IMR-90 (cell line): ENCODE data around the gene KPTN. TPM values are rescaled to one million over a fixed set of nuclear protein-coding genes. Genes with fewer than 3 reads are reported as not detected.

ENCODE experiments used
- ATAC-seq: fragments of 200-7000 bp; cut with Tn5 transposase; 2 replicates; pipeline ENCODE4 v1.9.1; 2020; ENCODE audit warnings: low read depth, mild to moderate bottlenecking, moderate library complexity
- BruUV-seq: library from RNA; stranded (reverse); fragments of 400-500 nt; replicated peaks from 2 replicates; lab custom pipeline; 2021; lab: Mats Ljungman, UMichigan
- CTCF ChIA-PET: fragments of 300-600 bp; formaldehyde crosslinking; extraction: SDS; loops from one replicate; lab custom pipeline; 2021; ENCODE audit warnings: antibody characterized with exemption; lab: Yijun Ruan, JAX
- POLR2A ChIA-PET: fragments of 300-600 bp; sonication (Branson Sonifier 250); formaldehyde crosslinking; loops from one replicate; lab custom pipeline; 2022; ENCODE audit warnings: antibody characterized with exemption; ENCODE audit not compliant: unreplicated experiment; lab: Charles Lee
- DNase-seq: peaks from one replicate; pipeline ENCODE4 v3.0.0; 2013
- H2AFZ ChIP-seq: replicated peaks from 2 replicates; pipeline ENCODE3; 2013; ENCODE audit warnings: low read length, mild to moderate bottlenecking; ENCODE audit not compliant: poor library complexity
- H2AK5ac ChIP-seq: 2 replicates; pipeline ENCODE4 v1.6.1; 2013; ENCODE audit warnings: low read depth, low read length, inconsistent platforms
- H2AK9ac ChIP-seq: replicated peaks from 2 replicates; pipeline ENCODE3; 2013; ENCODE audit warnings: mild to moderate bottlenecking, low read depth, low read length, moderate library complexity; ENCODE audit not compliant: poor library complexity
- H2BK120ac ChIP-seq: 2 replicates; pipeline ENCODE4 v1.6.1; 2013; ENCODE audit warnings: low read depth, low read length, inconsistent platforms
- H2BK15ac ChIP-seq: 3 replicates; pipeline ENCODE4 v1.6.1; 2013; ENCODE audit warnings: low read depth, low read length, inconsistent platforms
- H2BK20ac ChIP-seq: 2 replicates; pipeline ENCODE4 v1.6.1; 2013; ENCODE audit warnings: low read depth, mild to moderate bottlenecking, inconsistent platforms, low read length, moderate library complexity
- H2BK5ac ChIP-seq: 2 replicates; pipeline ENCODE4 v1.6.1; 2013; ENCODE audit warnings: mild to moderate bottlenecking, low read depth, low read length, inconsistent platforms; ENCODE audit not compliant: poor library complexity, severe bottlenecking
- H3K14ac ChIP-seq: replicated peaks from 2 replicates; pipeline ENCODE4 v1.6.1; 2013; ENCODE audit warnings: low read depth, low read length, inconsistent platforms
- H3K18ac ChIP-seq: 2 replicates; pipeline ENCODE4 v1.6.1; 2013; ENCODE audit warnings: low read depth, low read length, control low read depth
- H3K23ac ChIP-seq: 2 replicates; pipeline ENCODE4 v1.6.1; 2013; ENCODE audit warnings: low read depth, low read length, inconsistent platforms
- H3K27ac ChIP-seq: 2 replicates; pipeline ENCODE4 v1.5.1; 2013; ENCODE audit warnings: mild to moderate bottlenecking, control low read depth, low read length; ENCODE audit not compliant: insufficient read depth
- H3K27me3 ChIP-seq: 2 replicates; pipeline ENCODE4 v1.6.1; 2013; ENCODE audit warnings: low read length; ENCODE audit not compliant: control insufficient read depth, insufficient read depth
- H3K36me3 ChIP-seq: 2 replicates; pipeline ENCODE4 v1.6.1; 2013; ENCODE audit warnings: low read length, mixed read lengths; ENCODE audit not compliant: control insufficient read depth, insufficient read depth
- H3K4ac ChIP-seq: 2 replicates; pipeline ENCODE4 v1.6.1; 2013; ENCODE audit warnings: low read depth, low read length, inconsistent platforms
- H3K4me1 ChIP-seq: 2 replicates; pipeline ENCODE4 v1.6.1; 2013; ENCODE audit warnings: low read length, mixed read lengths; ENCODE audit not compliant: control insufficient read depth, insufficient read depth
- H3K4me2 ChIP-seq: 2 replicates; pipeline ENCODE4 v1.6.1; 2013; ENCODE audit warnings: low read depth, mild to moderate bottlenecking, control low read depth, low read length, moderate library complexity
- H3K4me3 ChIP-seq: 2 replicates; pipeline ENCODE4 v1.5.1; 2013; ENCODE audit warnings: low read depth, mild to moderate bottlenecking, control low read depth, low read length, moderate library complexity; ENCODE audit not compliant: insufficient read depth
- H3K56ac ChIP-seq: 2 replicates; pipeline ENCODE4 v1.6.1; 2013; ENCODE audit warnings: low read length, inconsistent platforms; ENCODE audit not compliant: insufficient read depth; ENCODE audit errors: extremely low read depth
- H3K79me1 ChIP-seq, 2 experiments: 2 replicates each; pipeline ENCODE4 v1.6.1; 2013; ENCODE audit warnings: low read length in 2 of 2, inconsistent platforms in 1 of 2, low read depth in 1 of 2
- H3K9ac ChIP-seq: 2 replicates; pipeline ENCODE4 v1.6.1; 2013; ENCODE audit warnings: low read depth, low read length, control low read depth
- H3K9me1 ChIP-seq: 2 replicates; pipeline ENCODE4 v1.6.1; 2013; ENCODE audit warnings: low read length, inconsistent platforms; ENCODE audit not compliant: insufficient read depth
- H3K9me3 ChIP-seq: 2 replicates; pipeline ENCODE4 v1.6.1; 2013; ENCODE audit warnings: low read length; ENCODE audit not compliant: control insufficient read depth, insufficient read depth
- H4K20me1 ChIP-seq: 2 replicates; pipeline ENCODE4 v1.6.1; 2013; ENCODE audit warnings: low read length, inconsistent platforms; ENCODE audit not compliant: insufficient read depth
- H4K5ac ChIP-seq: 2 replicates; pipeline ENCODE4 v1.6.1; 2013; ENCODE audit warnings: mild to moderate bottlenecking, low read depth, low read length, control low read depth
- H4K8ac ChIP-seq, 2 experiments: 2 replicates each; pipeline ENCODE4 v1.6.1; 2013; ENCODE audit warnings: low read depth in 2 of 2, low read length in 2 of 2, control low read depth in 1 of 2, inconsistent platforms in 1 of 2
- H4K91ac ChIP-seq: 2 replicates; pipeline ENCODE4 v1.6.1; 2013; ENCODE audit warnings: low read depth, low read length, inconsistent platforms; ENCODE audit not compliant: insufficient read depth
- BHLHE40 ChIP-seq: fragments of 150-350 bp; IDR thresholded peaks from 2 replicates; pipeline ENCODE4 v1.6.1; 2016; ENCODE audit warnings: mild to moderate bottlenecking, low read depth, low read length
- CHD1 ChIP-seq: IDR thresholded peaks from 2 replicates; pipeline ENCODE4 v1.6.1; 2012; ENCODE audit warnings: low read depth, low read length, improper control_type of control experiment
- CTCF ChIP-seq: conservative IDR thresholded peaks from 2 replicates; pipeline ENCODE4 v1.5.1; 2012; ENCODE audit warnings: mild to moderate bottlenecking, low read depth, low read length, improper control_type of control experiment
- ELK1 ChIP-seq: fragments of 150-350 bp; IDR thresholded peaks from 2 replicates; pipeline ENCODE4 v1.6.1; 2016; ENCODE audit warnings: low read depth, mild to moderate bottlenecking, low read length, moderate library complexity, borderline replicate concordance
- FOS ChIP-seq: fragments of 150-350 bp; IDR thresholded peaks from 2 replicates; pipeline ENCODE4 v1.6.1; 2016; ENCODE audit warnings: low read depth, low read length
- MAFK ChIP-seq: IDR thresholded peaks from 2 replicates; pipeline ENCODE4 v1.6.1; 2012; ENCODE audit warnings: low read depth, low read length, improper control_type of control experiment
- MAZ ChIP-seq: IDR thresholded peaks from 2 replicates; pipeline ENCODE4 v1.6.1; 2012; ENCODE audit warnings: low read depth, mild to moderate bottlenecking, low read length, improper control_type of control experiment, moderate library complexity, borderline replicate concordance
- MXI1 ChIP-seq: IDR thresholded peaks from 2 replicates; pipeline ENCODE4 v1.6.1; 2012; ENCODE audit warnings: low read depth, mild to moderate bottlenecking, low read length, moderate library complexity, borderline replicate concordance
- NFE2L2 ChIP-seq: fragments of 150-350 bp; IDR thresholded peaks from 2 replicates; pipeline ENCODE4 v1.6.1; 2016; ENCODE audit warnings: low read depth, mild to moderate bottlenecking, low read length
- POLR2A ChIP-seq: IDR thresholded peaks from 2 replicates; pipeline ENCODE4 v1.6.1; 2012; ENCODE audit warnings: mild to moderate bottlenecking, low read depth, low read length
- RAD21 ChIP-seq: IDR thresholded peaks from 2 replicates; pipeline ENCODE4 v1.6.1; 2012; ENCODE audit warnings: low read length, improper control_type of control experiment
- RCOR1 ChIP-seq: IDR thresholded peaks from 2 replicates; pipeline ENCODE4 v1.6.1; 2012; ENCODE audit warnings: mild to moderate bottlenecking, low read length, improper control_type of control experiment; ENCODE audit not compliant: insufficient replicate concordance
- RFX5 ChIP-seq: IDR thresholded peaks from 2 replicates; pipeline ENCODE4 v1.8.0; 2012; ENCODE audit warnings: low read depth, mild to moderate bottlenecking, low read length, moderate library complexity
- SMC3 ChIP-seq: fragments of 150-350 bp; IDR thresholded peaks from 2 replicates; pipeline ENCODE4 v1.6.1; 2016; ENCODE audit warnings: low read depth, mild to moderate bottlenecking, antibody characterized with exemption, low read length, moderate library complexity
- USF2 ChIP-seq: fragments of 150-350 bp; IDR thresholded peaks from 2 replicates; pipeline ENCODE4 v1.6.1; 2017; ENCODE audit warnings: mild to moderate bottlenecking, antibody characterized with exemption, low read length, low read depth
- WGBS, 2 experiments: methylation state at CpG; one replicate each; pipeline versions ENCODE4 v1.1.5 to v1.1.7; 2013; ENCODE audit warnings: missing lambda C conversion rate in 2 of 2; ENCODE audit not compliant: insufficient read length in 1 of 2; ENCODE audit errors: extremely low coverage in 2 of 2; 5-methylcytosine and 5-hydroxymethylcytosine counted together
- dilution Hi-C: fragments of 300-500 bp; cut with HindIII; formaldehyde crosslinking; loops from one replicate; pipeline ENCODE4 v1.14.3; 2018; ENCODE audit warnings: low sequenced_read_pairs; ENCODE audit not compliant: unreplicated experiment
- in situ Hi-C: fragments of 300-500 bp; cut with MboI; formaldehyde crosslinking; loops from 3 replicates; pipeline ENCODE4 v1.14.3; 2019; ENCODE audit warnings: low sequenced_read_pairs, inconsistent platforms, mixed read lengths
- intact Hi-C: fragments of 100-400 bp; cut with micrococcal nuclease; formaldehyde crosslinking; loops from 2 replicates; pipeline ENCODE4 v1.10.0; 2022
- polyA plus RNA-seq, 3 experiments: library from polyadenylated mRNA; depleted of rRNA; stranded (reverse); fragments of >200 nt; gene quantifications; 2 replicates each; pipeline ENCODE4 v1.2.3, GENCODE V29; 2012; ENCODE audit warnings: low replicate concordance in 1 of 3
- total RNA-seq: library from RNA; depleted of rRNA; stranded (reverse); fragments of >200 nt; gene quantifications from 2 replicates; pipeline ENCODE4 v1.2.3, GENCODE V29; 2012

Gene KPTN
- total and polyA plus RNA-seq, 2 of the 4 experiments (the other 2 are of a cell fraction) = 4.1 to 15.4 TPM

- H3K27ac ChIP-seq = no peak overlapping the region
- ChIA-PET CTCF (no interaction called here), POLR2A (no interaction called here)
- DNase-seq (no peak), ATAC-seq (no peak)
- no peaks in the 10 kb centered on the region for H4K20me1 ChIP-seq
- H4K5ac ChIP-seq = no peak overlapping the region
- H3K4ac ChIP-seq = no peak overlapping the region
- H3K27me3 ChIP-seq = peaks cover 61% of the 10 kb centered on the region
- peaks cover 4% of the 10 kb centered on the region; the same call in 1 of the 2 replicates for H3K9me1 ChIP-seq
- peaks cover 25% of the 10 kb centered on the region for H3K9me3 ChIP-seq
- no peak for TF ChIP-seq CHD1
- no peak for TF ChIP-seq POLR2A
- no peak for TF ChIP-seq SMC3
- TF ChIP-seq ELK1 = no peak
- no peak for TF ChIP-seq RFX5
- no peak for TF ChIP-seq NFE2L2
- no peak for TF ChIP-seq RCOR1
- TF ChIP-seq MAFK = no peak
- TF ChIP-seq MXI1 = no peak
- TF ChIP-seq BHLHE40 = no peak
- no peak for TF ChIP-seq MAZ
- no peak for TF ChIP-seq FOS
- no peak for TF ChIP-seq RAD21
- no peak for TF ChIP-seq CTCF
- no peak for TF ChIP-seq USF2
- H4K8ac ChIP-seq = no peak overlapping the region
- no peak overlapping the region for H3K14ac ChIP-seq
- H2BK15ac ChIP-seq = no peak overlapping the region
- intact Hi-C loops = no loop called here
- 83% methylated on average over 3 of the region's 14 CpGs; no CpG with 5 or more reads in 1 of the 2 experiments for WGBS, 2 experiments
- in situ Hi-C loops = no loop called here
- no peak overlapping the region for H3K18ac ChIP-seq
- no peak overlapping the region for H2BK120ac ChIP-seq
- H2AFZ ChIP-seq = no peak overlapping the region
- no peak overlapping the region for H2AK5ac ChIP-seq
- no peak overlapping the region for H2BK5ac ChIP-seq
- H2AK9ac ChIP-seq = no peak overlapping the region
- dilution Hi-C loops = no loop called here
- H3K9ac ChIP-seq = no peak overlapping the region
- no peak overlapping the region for H3K4me3 ChIP-seq
- H3K4me1 ChIP-seq = no peaks in the 10 kb centered on the region
- BruUV-seq = no TSS peak
- no peak overlapping the region for H3K4me2 ChIP-seq
- no peak overlapping the region for H3K56ac ChIP-seq
- no peaks in the 10 kb centered on the region for H3K79me1 ChIP-seq
- H2BK20ac ChIP-seq = no peak overlapping the region
- H3K23ac ChIP-seq = no peak overlapping the region
- H4K91ac ChIP-seq = no peak overlapping the region
- H3K36me3 ChIP-seq = no peaks in the 10 kb centered on the region
Observed at GRCh38 chr19:47459477-47459876, 24.5 kb downstream of the KPTN start.
